Measurements from ENCODE around the gene GPX3. TPM values are rescaled to one million over a fixed set of nuclear protein-coding genes. Genes with fewer than 3 reads are reported as not detected.

GPX3 gene
- total RNA-seq, 1 donor from 2014 or later, result 3,069 TPM

DNA sequence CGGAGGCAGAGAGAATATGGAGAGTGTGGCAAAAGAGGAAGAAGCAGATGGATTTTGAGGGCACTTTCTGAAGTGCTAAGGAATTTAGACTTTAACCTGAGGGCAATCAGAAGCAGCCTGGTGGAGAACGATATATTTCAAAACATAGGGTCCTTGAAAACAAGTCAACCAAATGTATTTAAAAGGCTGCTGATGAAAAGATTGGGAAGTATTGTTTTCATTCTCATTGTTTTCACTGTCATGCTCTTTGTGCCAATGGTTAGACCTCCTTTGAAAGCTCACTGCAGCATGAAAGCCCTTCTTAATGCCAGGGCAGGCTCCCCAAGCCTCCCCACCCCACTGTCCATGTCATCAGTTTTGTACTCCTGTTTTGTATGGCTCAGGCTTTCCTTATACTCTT, 2.5 kb upstream of the GPX3 start:
- Histone ChIP-seq H3K9me3 (no peaks in the 10 kb centered on the region), H3K36me3 (no peaks in the 10 kb centered on the region), H3K27me3 (no peaks in the 10 kb centered on the region), H3K4me1 (peaks cover 29% of the 10 kb centered on the region), H3K27ac (no peak overlapping the region), H3K4me3 (no peak overlapping the region)
- TF ChIP-seq, protein P1, sequence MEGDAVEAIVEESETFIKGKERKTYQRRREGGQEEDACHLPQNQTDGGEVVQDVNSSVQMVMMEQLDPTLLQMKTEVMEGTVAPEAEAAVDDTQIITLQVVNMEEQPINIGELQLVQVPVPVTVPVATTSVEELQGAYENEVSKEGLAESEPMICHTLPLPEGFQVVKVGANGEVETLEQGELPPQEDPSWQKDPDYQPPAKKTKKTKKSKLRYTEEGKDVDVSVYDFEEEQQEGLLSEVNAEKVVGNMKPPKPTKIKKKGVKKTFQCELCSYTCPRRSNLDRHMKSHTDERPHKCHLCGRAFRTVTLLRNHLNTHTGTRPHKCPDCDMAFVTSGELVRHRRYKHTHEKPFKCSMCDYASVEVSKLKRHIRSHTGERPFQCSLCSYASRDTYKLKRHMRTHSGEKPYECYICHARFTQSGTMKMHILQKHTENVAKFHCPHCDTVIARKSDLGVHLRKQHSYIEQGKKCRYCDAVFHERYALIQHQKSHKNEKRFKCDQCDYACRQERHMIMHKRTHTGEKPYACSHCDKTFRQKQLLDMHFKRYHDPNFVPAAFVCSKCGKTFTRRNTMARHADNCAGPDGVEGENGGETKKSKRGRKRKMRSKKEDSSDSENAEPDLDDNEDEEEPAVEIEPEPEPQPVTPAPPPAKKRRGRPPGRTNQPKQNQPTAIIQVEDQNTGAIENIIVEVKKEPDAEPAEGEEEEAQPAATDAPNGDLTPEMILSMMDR (IDR thresholded peaks at IDR 0.05), result no peak
- intact Hi-C loops (cut with DNase I), result no loop called here
- no peak for DNase-seq (ENCODE audit: extremely low spot score in 2 of 2)

DNA sequence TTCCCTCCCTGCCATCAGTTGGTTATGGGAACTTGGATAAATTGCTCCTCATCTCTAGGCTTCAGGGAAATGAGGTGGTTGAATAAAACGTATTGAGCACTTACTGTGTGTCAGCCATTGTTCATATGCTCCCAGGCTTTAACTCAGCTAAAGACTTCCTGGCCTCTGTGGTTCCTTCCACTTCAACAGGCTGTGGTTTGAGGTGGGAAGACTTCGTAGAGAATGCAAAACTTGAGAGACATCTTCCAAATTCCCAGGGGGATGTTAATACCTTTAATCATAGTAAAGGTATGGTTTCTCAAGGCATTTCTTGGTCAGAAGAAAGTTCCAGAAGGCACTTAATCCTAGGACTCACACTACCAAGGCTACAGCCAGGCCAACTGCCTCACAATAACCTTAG, 1.5 kb upstream of the GPX3 start:
- Histone ChIP-seq H3K4me3 (no peak overlapping the region), H3K4me1 (peaks cover 39% of the 10 kb centered on the region), H3K36me3 (no peaks in the 10 kb centered on the region), H3K27ac (no peak overlapping the region), H3K27me3 (no peaks in the 10 kb centered on the region), H3K9me3 (no peaks in the 10 kb centered on the region)
- no peak for TF ChIP-seq POLR2AphosphoS5 (IDR thresholded peaks at IDR 0.05; ENCODE audit: insufficient read depth in 1 of 2, low read depth in 1 of 2)
- no peak for TF ChIP-seq POLR2A (IDR thresholded peaks at IDR 0.05)
- TF ChIP-seq, protein P1 (IDR thresholded peaks at IDR 0.05), result no peak
- no peak for DNase-seq (ENCODE audit: extremely low spot score in 2 of 2)
- intact Hi-C loops (cut with DNase I), result no loop called here

DNA sequence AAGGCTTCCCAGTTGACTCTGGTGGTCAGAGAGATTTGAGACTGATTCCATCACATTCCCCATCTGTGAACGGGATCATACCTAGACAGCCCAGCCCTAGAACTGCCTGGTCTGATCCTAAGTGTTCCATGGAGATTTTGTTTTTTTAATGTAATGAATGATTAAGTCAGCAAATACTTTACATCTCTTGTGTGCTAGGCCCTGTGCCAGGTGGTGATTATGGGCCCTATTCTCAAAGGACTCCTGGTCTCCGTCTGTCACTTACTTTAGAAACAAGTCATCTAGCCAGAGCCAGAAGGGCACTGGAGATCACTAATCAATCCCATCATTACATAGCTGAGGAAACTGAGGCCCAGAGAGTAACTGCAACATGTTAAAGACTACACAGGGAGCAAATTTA, 1.1 kb upstream of the GPX3 start:
- H3K9me3 ChIP-seq, result no peaks in the 10 kb centered on the region
- peaks cover 44% of the 10 kb centered on the region for H3K4me1 ChIP-seq
- DNase-seq (ENCODE audit: extremely low spot score in 2 of 2), result no peak
- intact Hi-C loops (cut with DNase I), result no loop called here
- TF ChIP-seq POLR2AphosphoS5 (IDR thresholded peaks at IDR 0.05; ENCODE audit: insufficient read depth in 1 of 2, low read depth in 1 of 2) (no peak), POLR2A (IDR thresholded peaks at IDR 0.05) (no peak)
- TF ChIP-seq, protein P1 (IDR thresholded peaks at IDR 0.05), result no peak
- no peaks in the 10 kb centered on the region for H3K36me3 ChIP-seq
- H3K27me3 ChIP-seq, result no peaks in the 10 kb centered on the region
- no peak overlapping the region for H3K4me3 ChIP-seq
- H3K27ac ChIP-seq, result peak overlapping the region; percentile 94

DNA sequence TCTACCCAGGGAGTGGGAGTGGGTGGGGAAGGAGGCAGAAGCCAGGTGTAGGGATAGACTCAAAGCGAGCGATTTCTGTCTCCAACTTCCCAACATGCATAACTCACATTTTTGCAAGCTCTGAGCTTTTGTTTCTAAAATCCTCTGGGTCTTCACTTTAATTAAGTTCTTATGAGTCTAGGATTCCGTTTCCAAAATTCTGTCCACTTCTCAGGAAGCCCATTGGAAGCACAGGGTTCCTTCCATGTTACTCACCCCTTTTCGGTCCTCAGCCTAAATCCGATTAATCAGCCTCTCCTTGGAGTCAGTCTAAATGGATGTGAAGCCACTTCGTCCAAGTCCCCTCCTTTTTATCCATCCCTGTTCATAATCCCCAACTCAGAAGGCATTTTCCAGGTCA, 1.4 kb downstream of the GPX3 start:
- peak overlapping the region; percentile 77 to 86 for H3K4me3 ChIP-seq
- H3K36me3 ChIP-seq, result no peaks in the 10 kb centered on the region
- no peak for DNase-seq (ENCODE audit: extremely low spot score in 2 of 2)
- no peak for TF ChIP-seq POLR2A (IDR thresholded peaks at IDR 0.05)
- TF ChIP-seq, protein P1 (IDR thresholded peaks at IDR 0.05), result no peak
- TF ChIP-seq POLR2AphosphoS5 (IDR thresholded peaks at IDR 0.05; ENCODE audit: insufficient read depth in 1 of 2, low read depth in 1 of 2), result no peak
- intact Hi-C loops (cut with DNase I), result no loop called here
- peak overlapping the region; percentile 94 for H3K27ac ChIP-seq
- no peaks in the 10 kb centered on the region for H3K9me3 ChIP-seq
- peaks cover 68% of the 10 kb centered on the region for H3K4me1 ChIP-seq
- no peaks in the 10 kb centered on the region for H3K27me3 ChIP-seq

DNA sequence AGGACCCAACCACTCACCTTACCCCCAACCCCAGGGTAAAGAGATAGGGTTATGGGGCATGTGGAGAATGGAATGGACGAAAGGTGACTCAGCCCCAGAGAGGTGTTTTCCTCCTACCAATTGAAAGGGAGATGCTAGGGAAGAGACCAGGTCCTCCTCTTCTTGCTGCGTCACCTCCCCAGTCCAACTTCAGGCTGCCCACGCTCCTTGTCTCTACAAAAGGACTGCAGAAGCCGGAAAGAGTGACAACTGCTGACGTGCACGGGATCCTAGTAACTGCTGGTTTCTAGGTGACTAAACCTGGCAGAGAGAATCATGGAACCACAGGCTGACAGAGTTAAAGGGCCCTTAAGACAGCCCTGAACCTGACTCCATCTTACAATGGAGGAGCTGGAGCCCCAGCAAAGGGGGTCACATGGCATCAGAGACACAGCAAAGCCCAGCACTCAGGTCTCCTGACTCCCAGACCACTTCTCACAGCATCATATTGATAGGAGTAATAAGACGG, 2.2 kb downstream of the GPX3 start:
- TF ChIP-seq, protein P1 (IDR thresholded peaks at IDR 0.05), result no peak
- no peak for TF ChIP-seq POLR2A (IDR thresholded peaks at IDR 0.05)
- TF ChIP-seq POLR2AphosphoS5 (IDR thresholded peaks at IDR 0.05; ENCODE audit: insufficient read depth in 1 of 2, low read depth in 1 of 2), result peak in 1 of 2 donors; percentile 55
- Histone ChIP-seq H3K27me3 (no peaks in the 10 kb centered on the region), H3K27ac (peak overlapping the region; percentile 94), H3K36me3 (peaks cover 0 to 6% of the 10 kb centered on the region in 2 donors), H3K4me1 (peaks cover 76% of the 10 kb centered on the region), H3K9me3 (no peaks in the 10 kb centered on the region), H3K4me3 (peak overlapping the region; percentile 77 to 86)
- intact Hi-C loops (cut with DNase I), result no loop called here
- no peak for DNase-seq (ENCODE audit: extremely low spot score in 2 of 2)
